Stimulated activated CD4-positive, alpha-beta T cell treated with anti-CD3 and anti-CD28 coated beads, TNF-alpha, amount 100 ng/mL, for 24 hours (primary cell): ENCODE results near the gene PLA2G2F.

Experiments
- DNase-seq, 3 experiments: peaks; one replicate each; pipeline ENCODE4 v3.0.0-alpha.2; 2020; ENCODE audit warnings: low read depth in 3 of 3

Gene PLA2G2F

DNA sequence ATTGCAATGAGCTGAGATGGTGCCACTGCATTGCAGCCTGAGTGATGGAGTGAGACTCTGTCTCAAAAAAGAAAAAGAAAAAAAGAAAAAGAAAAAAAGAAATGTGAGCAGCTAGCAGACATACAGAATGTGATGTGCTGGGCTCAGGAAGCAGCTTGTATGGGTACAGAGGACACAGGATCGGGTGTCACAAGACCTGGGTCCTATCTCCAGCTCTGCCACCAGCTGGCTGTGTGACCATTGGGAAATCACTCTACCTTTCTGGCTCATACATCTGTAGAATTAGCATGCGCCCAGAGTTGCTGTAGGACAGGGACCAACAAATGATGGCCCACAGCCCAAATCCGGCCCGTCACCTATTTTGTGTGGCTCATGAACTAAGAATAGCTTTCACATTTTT is 50.5 kb downstream of the PLA2G2F start:
- no peak for DNase-seq

DNA sequence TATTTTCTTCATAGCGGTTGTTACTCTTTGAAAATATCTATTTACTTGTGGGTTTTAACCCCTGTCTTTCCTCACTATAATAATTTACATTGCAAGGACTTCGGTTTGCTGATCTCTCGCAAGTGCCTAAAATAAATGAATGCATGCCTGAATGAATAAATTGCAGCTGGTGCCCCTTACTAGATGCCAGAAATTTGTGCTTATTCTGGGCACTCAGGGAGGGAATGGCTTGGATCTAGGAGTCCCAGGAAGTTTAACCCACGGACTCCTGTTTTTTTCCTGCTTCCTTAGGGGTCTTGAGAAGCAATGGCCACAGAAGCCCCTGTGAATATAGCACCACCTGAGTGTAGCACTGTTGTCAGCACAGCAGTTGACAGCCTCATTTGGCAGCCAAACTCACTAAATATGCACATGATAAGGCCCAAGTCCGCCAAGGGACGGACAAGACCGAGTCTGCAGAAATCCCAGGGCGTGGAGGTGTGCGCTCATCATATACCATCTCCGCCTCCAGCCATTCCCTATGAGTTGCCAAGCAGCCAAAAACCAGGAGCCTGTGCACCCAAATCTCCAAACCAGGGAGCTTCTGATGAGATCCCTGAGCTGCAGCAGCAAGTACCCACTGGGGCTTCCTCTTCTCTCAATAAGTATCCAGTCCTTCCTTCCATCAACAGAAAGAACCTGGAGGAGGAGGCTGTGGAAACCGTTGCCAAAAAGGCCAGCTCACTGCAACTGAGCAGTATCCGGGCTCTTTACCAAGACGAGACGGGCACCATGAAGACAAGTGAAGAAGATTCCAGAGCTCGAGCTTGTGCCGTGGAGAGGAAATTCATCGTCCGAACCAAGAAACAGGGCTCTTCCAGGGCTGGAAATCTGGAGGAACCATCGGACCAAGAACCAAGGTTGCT is 51.4 kb downstream of the PLA2G2F start:
- DNase-seq: no peak

DNA sequence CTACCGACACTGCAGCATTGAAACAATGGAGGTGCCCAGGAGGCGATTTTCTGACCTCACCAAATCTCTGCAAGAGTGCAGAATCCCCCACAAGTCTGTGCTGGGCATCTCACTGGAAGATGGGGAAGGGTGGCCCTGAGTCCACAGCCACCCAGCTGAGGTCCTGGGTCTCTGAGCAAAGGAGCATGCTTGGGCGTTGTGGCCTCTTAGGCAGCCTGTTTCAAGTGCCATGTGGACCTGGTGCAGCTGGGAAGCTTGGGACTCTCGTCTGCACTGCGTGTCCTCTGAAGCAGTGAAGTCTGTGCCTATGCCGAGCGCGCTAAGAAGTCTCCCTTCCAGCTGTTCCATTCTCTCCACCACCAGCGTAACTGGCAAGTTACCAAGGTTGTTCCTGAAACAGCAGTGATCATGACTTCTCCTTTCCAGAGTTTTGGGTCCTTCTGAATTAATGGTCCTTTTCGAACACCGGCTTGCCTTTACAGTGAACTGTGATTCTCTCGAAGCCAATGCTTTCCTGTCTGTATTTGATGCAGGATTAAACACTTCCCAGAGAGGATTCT is 52.2 kb downstream of the PLA2G2F start:
- DNase-seq: no peak

DNA sequence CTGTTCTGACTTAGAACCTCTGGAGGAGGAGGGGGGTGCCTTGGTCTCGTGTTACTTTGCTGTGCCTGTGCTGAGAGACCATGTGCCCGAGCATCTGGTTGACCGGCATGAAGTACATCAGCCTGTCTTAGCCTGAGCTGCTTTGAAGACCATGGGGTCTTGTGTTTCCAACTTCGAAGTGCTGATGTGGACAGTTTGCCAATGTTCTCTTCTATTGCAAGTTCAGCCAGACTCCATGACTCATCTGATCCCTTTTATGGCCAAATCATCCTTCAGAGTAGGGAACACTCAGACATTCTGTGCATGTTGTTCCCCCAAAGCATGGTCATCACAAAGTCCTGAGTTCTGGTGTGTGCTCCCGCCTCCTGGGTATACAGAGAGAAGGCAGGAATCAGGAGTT is 53.2 kb downstream of the PLA2G2F start:
- DNase-seq: no peak

DNA sequence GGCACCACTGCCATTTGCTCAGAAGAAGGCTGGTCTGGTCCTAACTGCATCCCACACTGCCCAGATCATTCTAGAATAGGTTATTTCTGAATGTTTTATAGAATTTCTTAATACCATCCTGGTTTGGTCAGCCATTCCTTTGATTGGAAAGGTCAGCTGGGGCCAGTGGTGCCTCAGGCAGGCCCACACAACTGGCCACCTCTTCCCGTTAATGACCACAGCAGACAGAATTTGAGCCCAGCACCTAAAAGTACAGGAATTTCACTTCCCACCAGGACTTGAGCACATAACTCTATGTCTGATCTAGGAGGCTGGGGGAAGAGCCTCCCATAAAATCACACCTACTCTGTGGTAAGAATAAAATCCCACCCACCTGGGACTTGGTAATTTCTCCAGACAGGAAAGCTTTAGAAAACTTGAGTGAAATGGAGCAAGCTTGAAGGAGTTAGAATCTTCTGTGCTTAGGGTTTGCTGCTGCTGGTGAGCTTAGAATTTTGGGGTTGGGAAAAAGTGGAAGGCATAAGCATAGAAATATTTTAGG is 53.8 kb downstream of the PLA2G2F start:
- DNase-seq: no peak

DNA sequence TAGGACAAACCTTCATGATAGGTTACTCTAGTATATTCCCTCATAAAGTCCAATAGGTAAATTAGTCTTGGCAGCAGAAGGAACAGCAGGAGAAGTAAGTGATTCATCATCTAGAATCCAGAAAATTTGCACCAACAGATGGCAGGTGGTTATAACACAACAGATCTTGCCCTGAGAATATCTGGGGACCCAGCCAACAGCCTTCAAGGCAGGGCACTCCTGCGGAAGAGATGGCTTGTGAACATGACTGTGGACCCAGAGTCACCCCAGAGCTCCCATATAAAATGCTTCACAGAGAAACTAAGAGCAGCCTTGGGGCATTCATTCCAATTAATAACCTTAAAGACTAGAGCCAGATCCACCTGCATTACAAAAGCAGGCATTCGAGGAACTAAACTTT is 55.1 kb downstream of the PLA2G2F start:
- DNase-seq: no peak

DNA sequence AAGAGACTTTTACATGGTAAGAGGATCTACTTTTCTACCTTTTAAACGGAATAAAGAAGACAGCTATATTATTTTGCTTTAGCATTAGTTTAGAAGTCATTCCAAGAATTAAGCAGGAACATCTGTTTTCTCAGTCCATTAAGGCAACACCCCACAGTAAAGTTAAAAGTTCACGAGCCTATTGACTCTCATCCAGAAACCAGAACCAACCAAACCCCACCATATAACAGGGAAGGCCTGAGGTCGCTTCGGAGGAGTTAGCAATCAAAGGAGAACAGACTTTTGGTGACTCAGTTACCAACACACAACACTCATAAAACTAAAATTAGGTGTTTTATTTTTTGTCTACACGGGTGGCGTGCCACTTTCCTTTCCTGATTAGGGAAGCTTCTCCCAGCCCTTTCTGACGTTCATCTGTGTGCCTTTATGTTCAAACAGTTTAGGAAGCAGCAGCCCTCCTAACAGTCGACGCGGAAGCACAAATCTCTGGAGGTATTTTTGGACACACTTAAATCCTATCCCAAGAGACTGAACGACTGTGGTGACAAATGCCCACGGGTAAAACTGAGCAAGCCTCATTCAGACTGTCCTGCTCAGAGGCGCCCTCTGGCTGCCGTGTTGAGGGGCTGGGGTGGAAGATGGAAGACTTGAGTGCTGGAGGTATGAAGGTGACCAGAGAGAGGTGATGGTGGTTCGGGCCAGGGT is 55.8 kb downstream of the PLA2G2F start:
- peak; percentile 57 to 75 (median 67) for DNase-seq

DNA sequence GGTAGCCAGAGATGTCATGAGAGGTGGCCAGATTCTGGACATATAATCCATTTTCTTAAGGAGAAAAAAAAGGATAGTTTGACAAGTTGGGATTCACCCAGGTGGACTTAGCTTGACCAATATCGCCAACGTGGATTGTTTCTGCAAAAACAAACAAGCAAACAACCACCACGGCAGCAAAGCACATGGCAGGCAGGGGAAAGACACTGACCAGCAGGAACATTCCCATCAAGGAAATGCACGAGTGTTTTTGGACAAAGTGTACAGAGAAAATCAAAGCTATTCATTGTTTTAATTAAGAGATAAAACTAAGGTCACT is 56.3 kb downstream of the PLA2G2F start:
- DNase-seq: no peak

DNA sequence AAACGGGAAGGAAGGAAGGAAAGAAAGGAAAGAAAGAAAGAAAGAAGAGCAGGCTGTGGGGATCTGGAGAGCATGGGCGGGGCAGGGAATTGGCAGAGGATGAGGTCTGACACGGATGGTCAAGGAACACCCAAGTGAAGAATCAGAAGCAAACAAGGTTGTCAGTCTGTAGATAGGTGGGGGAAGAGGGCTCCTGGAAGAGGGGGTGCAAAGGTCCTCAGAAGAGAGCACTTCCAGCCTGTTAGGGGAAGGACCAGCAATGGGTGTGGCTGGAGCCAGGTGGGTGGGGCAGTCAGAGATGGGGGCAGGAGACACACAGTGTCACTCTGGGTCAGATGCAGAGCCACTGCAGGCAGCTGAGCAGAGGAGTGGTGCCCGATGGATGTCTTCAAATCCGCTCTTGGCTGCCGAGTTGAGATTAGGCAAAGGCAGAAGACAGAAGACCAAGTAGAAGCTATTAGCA is 58.2 kb downstream of the PLA2G2F start:
- DNase-seq: no peak

DNA sequence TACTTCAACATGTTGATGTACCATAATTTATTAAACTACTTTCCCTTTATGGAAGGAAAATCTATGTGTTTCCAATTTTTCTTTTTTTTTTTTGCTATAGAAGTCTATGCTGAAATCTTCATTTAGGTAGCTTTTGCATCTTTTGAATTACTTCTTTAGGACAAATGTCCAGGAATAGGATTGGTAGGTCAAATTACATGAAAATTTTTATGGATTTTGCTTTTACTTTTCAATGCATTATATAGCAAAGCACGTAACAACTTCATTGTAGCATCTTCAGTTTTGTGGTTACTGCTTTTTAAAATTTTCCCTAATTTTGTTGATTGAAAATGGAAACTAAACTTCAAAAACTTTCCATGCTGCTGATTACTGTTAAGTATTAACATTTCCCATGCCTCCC is 59.2 kb downstream of the PLA2G2F start:
- DNase-seq: no peak

DNA sequence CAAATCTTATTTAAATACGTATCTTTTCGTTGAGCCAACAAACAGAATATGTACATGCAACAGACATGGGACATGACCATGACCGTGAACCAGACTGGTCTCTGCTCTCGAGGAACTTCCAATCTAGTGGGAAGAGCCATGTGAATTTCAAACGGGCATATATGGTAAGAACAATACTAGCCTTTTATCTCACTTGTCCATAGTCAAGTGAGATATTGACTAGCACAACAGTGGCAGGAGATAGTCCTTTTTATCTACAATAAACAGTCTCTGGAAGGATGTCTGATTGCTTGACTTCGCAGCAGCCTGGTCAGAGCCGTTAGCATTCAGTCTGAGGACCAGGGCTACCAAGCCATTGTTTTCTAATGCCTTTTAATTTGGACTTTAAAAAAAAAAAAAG is 59.8 kb downstream of the PLA2G2F start:
- DNase-seq: no peak

DNA sequence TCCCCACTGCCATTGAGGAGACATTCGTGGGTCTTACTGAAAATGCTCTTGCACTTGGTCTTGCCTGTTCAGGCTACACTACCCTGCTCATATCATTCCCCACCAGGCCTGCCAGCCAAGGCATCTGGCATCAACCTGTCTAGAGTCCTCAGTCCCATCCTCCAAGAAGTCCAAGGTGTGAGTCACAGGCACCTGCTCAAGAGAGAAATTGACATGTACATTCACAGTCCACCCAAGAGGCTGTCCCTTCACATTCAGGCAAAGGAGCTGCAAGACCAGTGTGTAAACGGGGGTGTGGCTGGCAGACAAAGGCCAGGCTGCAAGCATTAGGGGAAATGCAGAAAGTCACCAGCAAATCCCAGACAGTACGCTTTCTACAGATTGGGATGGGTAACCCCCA is 60.3 kb downstream of the PLA2G2F start:
- DNase-seq: no peak

DNA sequence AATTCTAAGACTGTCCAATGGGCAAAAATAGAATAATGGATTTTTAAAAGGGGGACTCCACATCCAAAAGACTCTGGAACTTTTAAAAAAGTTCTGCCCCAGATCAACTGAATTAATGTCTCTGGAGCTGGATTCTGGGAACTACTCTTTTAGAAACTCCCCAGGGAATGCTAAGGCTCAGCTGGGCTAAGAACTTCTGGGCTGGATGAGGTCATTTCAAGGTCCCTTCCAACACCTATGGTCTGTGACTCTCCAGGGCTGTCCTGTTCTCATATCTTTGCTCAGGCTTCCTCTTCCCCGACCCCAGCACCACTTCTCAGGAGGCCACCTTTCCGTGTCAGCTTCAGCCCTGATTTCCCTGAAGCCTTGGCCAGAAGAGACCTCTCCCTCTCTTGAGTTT is 60.7 kb downstream of the PLA2G2F start:
- no peak for DNase-seq
